ENCODE measurements around the gene RPH3AL.
"Not testable (repeated sequence)": the region's sequence is repeated elsewhere in the genome, so short reads cannot be mapped to it uniquely, and the experiment has no call there.

Gene RPH3AL

DNA sequence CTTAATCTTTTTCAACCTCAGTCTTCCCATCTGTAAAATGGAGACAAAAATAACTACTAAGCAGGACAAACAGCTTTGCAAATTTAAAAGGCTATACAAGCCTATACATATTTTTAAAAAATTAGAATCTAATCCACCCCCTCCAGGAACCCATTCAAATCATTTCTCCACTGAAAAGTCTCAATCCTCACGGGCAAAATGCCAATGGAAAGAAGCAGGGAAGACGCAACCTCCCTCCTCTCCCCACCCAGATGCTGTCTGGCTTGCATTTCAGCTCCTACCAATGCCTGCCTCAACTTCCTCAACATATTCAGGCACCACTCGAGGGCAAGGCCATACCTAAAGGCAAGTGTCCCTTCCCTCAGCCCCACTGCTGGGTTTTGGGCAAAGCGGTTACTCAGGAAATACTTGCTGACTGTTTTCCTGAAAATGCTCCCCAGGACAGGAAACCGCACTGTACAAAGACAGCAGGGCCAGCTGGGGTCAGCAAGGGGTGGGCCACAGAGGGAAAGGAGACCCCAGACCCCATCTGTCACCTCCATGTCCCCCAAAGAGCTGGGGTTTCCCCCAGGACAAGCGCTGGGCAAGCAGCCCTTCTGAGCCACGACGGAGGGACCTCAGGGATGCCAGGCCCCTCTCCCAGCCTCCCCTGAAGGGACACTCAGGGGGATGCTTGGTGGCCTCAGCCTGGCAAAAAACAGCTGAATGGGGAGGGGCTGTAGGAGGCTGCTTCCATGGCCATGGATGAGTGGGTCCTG is 123.5 kb downstream of the RPH3AL start:
- no peaks in the 10 kb centered on the region for H3K36me3 Mint-ChIP-seq (ENCODE audit: low read depth)
- no peaks in the 10 kb centered on the region for H3K9me3 Mint-ChIP-seq
- no peaks in the 10 kb centered on the region for H3K27me3 Mint-ChIP-seq
- no peak overlapping the region for H3K4me3 Mint-ChIP-seq
- no peak overlapping the region for H3K27ac Mint-ChIP-seq
- H3K4me1 Mint-ChIP-seq (ENCODE audit: low read depth), result no peaks in the 10 kb centered on the region

GRCh38 chr17:227946-228615 is 124.5 kb downstream of the RPH3AL start:
- H3K4me3 Mint-ChIP-seq, result no peak overlapping the region
- no peak overlapping the region for H3K27ac Mint-ChIP-seq
- no peaks in the 10 kb centered on the region for H3K27me3 Mint-ChIP-seq
- H3K4me1 Mint-ChIP-seq (ENCODE audit: low read depth), result no peaks in the 10 kb centered on the region
- H3K36me3 Mint-ChIP-seq (ENCODE audit: low read depth), result no peaks in the 10 kb centered on the region
- no peaks in the 10 kb centered on the region for H3K9me3 Mint-ChIP-seq

DNA sequence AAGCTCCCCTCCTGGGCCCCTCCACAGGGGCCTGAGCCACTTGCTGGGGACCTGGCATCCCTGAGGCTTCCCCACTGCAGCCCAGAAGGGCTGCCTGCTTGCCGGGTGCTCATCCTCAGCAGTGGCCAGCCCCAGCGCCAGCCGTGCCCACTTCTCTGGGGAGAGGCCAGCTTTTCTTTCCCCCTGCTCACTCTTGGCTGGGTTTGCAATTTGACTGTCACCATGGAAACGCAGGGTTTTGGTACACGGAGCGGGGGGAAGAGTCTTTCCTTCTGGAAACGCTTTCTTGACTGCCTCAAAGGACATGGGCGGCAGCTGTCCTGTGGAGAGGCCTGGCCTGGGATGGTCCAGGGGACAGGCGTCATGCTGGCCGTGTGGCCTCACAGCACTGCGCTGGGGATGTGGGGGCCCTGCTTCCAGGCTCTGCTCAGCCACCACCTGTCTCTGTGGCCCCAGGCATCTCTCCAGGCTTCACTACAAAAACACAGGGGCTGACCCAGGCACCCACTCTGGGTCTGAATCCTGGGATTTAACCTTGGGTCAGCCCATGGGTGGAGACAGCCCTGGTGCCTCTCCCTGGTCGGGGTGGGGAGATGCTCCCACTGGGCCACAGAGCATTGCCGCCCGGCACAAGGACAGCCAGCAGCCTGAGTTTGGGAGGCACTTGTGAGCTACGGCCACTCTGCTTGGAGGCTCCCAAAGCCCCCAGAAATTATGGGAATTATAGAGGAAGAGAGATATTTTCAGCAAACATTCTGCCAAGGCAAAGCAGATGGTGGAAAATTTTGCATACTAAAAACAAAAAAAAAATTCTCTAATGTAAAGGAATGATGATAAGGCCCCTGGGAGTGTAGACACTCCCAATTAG is 125.3 kb downstream of the RPH3AL start:
- H3K27me3 Mint-ChIP-seq, result no peaks in the 10 kb centered on the region
- H3K36me3 Mint-ChIP-seq (ENCODE audit: low read depth), result no peaks in the 10 kb centered on the region
- H3K4me3 Mint-ChIP-seq, result no peak overlapping the region
- H3K4me1 Mint-ChIP-seq (ENCODE audit: low read depth), result no peaks in the 10 kb centered on the region
- H3K27ac Mint-ChIP-seq, result no peak overlapping the region
- H3K9me3 Mint-ChIP-seq, result no peaks in the 10 kb centered on the region

GRCh38 chr17:226108-227077 is 126.2 kb downstream of the RPH3AL start:
- H3K9me3 Mint-ChIP-seq, result no peaks in the 10 kb centered on the region
- no peaks in the 10 kb centered on the region for H3K4me1 Mint-ChIP-seq (ENCODE audit: low read depth)
- H3K4me3 Mint-ChIP-seq, result no peak overlapping the region
- no peaks in the 10 kb centered on the region for H3K36me3 Mint-ChIP-seq (ENCODE audit: low read depth)
- no peaks in the 10 kb centered on the region for H3K27me3 Mint-ChIP-seq
- no peak overlapping the region for H3K27ac Mint-ChIP-seq

GRCh38 chr17:225551-225950 is 127.1 kb downstream of the RPH3AL start:
- Mint-ChIP-seq H3K4me1 (ENCODE audit: low read depth) (no peaks in the 10 kb centered on the region), H3K27ac (no peak overlapping the region), H3K4me3 (no peak overlapping the region), H3K36me3 (ENCODE audit: low read depth) (no peaks in the 10 kb centered on the region), H3K27me3 (no peaks in the 10 kb centered on the region), H3K9me3 (no peaks in the 10 kb centered on the region)

- H3K4me1 Mint-ChIP-seq (ENCODE audit: low read depth); H3K36me3 Mint-ChIP-seq (ENCODE audit: low read depth); H3K4me3 Mint-ChIP-seq: not testable (repeated sequence)
Measured at GRCh38 chr17:224576-224975, 128.0 kb downstream of the RPH3AL start.

DNA sequence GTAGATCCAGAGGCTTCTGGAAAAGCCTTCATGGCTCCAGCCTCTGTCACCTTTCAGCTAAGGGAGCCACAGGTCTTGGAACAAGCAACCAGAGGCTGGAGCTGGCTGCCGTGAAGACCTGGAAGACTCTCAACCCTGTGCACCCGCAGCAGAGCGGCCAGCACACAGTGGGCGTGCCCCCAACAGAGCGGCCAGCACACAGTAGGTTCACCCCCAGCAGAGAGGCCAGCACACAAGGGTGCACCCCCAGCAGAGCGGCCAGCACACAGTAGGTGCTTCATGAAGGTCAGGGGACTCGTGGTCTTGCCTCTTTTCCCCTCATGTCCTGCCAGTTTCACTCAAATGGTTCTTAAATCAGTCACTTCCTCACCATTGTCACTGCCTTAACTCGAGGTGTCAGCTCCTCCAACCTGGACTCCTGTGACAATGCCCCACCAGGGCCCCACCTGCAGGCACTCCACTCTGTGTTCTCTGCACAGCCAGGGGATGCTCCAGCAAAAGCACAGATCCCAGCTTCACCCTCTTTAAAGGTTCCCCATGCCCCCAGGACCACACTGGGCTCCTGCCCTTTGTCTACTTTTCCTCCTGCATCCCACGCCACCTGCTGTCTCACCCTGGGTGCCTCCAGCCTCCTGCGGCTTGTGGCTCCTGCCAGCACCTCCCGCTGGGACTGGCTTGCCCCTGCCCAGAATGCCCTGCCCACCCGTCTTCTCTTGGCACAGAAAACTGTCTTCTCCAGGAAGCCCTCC is 128.7 kb downstream of the RPH3AL start:
- H3K27me3 Mint-ChIP-seq, result no peaks in the 10 kb centered on the region
- no peak overlapping the region for H3K27ac Mint-ChIP-seq
- no peak overlapping the region for H3K4me3 Mint-ChIP-seq
- no peaks in the 10 kb centered on the region for H3K36me3 Mint-ChIP-seq (ENCODE audit: low read depth)
- no peaks in the 10 kb centered on the region for H3K9me3 Mint-ChIP-seq
- H3K4me1 Mint-ChIP-seq (ENCODE audit: low read depth), result no peaks in the 10 kb centered on the region

More at GRCh38 chr17:224576-224975, 128.0 kb downstream of the RPH3AL start:
- not testable (repeated sequence) for H3K27me3 Mint-ChIP-seq, H3K27ac Mint-ChIP-seq, H3K9me3 Mint-ChIP-seq

DNA sequence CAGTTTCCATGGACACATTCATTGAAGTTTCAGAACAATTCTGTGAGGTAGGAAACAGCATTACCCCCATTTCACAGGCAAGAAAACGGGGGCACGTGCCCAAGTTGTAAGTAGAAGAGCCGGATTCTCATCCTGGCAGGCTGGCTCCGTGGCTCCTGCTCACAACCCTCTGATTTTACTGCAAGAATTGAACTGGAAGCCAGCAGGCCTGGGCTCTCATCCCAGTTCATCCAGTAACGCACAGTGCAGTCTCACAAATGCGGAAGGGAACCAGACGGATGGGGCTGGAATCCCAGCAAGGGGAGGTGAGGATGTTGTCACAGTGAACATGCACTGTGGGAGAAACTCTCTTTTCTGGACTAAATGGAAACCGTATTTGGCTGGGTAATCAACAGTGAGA is 130.4 kb downstream of the RPH3AL start:
- Mint-ChIP-seq H3K27me3 (no peaks in the 10 kb centered on the region), H3K4me3 (no peak overlapping the region), H3K27ac (no peak overlapping the region), H3K4me1 (ENCODE audit: low read depth) (no peaks in the 10 kb centered on the region), H3K36me3 (ENCODE audit: low read depth) (no peaks in the 10 kb centered on the region), H3K9me3 (no peaks in the 10 kb centered on the region)

GRCh38 chr17:219696-220095 is 132.9 kb downstream of the RPH3AL start:
- Mint-ChIP-seq H3K27ac (no peak overlapping the region), H3K4me3 (no peak overlapping the region), H3K27me3 (no peaks in the 10 kb centered on the region), H3K9me3 (no peaks in the 10 kb centered on the region), H3K36me3 (ENCODE audit: low read depth) (no peaks in the 10 kb centered on the region), H3K4me1 (ENCODE audit: low read depth) (no peaks in the 10 kb centered on the region)

GRCh38 chr17:218432-219110 is 134.0 kb downstream of the RPH3AL start:
- no peaks in the 10 kb centered on the region for H3K4me1 Mint-ChIP-seq (ENCODE audit: low read depth)
- no peak overlapping the region for H3K4me3 Mint-ChIP-seq
- no peaks in the 10 kb centered on the region for H3K27me3 Mint-ChIP-seq
- H3K36me3 Mint-ChIP-seq (ENCODE audit: low read depth), result no peaks in the 10 kb centered on the region
- no peak overlapping the region for H3K27ac Mint-ChIP-seq
- H3K9me3 Mint-ChIP-seq, result no peaks in the 10 kb centered on the region

DNA sequence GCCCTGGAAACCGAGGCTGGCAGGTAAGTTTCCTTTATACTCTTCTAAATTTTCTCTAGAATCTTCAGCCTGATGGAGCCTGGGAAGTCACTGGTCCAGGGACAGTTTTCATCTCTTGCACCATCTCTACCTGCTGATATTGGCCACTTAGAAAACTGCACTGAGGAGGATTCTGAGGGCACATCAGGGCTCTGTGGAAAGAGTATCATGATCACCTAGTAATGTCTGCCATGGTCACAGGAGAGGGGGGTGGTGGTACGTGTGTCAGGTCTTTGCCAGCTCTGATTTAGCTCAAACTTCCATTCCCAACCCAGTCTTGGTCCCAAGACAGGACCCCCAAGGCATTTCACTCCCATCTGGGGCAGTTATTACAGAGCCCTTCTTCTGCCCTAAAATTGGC is 136.0 kb downstream of the RPH3AL start:
- H3K4me3 Mint-ChIP-seq, result no peak overlapping the region

GRCh38 chr17:215563-216478 is 136.8 kb downstream of the RPH3AL start:
- H3K4me1 Mint-ChIP-seq (ENCODE audit: low read depth); H3K27me3 Mint-ChIP-seq; H3K4me3 Mint-ChIP-seq; H3K36me3 Mint-ChIP-seq (ENCODE audit: low read depth); H3K27ac Mint-ChIP-seq; H3K9me3 Mint-ChIP-seq: not testable (repeated sequence)

More for the DNA sequence above, 136.0 kb downstream of the RPH3AL start:
- no peak overlapping the region for H3K27ac Mint-ChIP-seq
- H3K27me3 Mint-ChIP-seq, result no peaks in the 10 kb centered on the region
- no peaks in the 10 kb centered on the region for H3K9me3 Mint-ChIP-seq
- no peaks in the 10 kb centered on the region for H3K4me1 Mint-ChIP-seq (ENCODE audit: low read depth)
- no peaks in the 10 kb centered on the region for H3K36me3 Mint-ChIP-seq (ENCODE audit: low read depth)
